ENCODE measurements around the gene METTL15. TPM values are rescaled to one million over a fixed set of nuclear protein-coding genes. Genes with fewer than 3 reads are reported as not detected.

Gene METTL15
- total RNA-seq, 1 experiment from 2014 or later: 31.3 TPM

DNA sequence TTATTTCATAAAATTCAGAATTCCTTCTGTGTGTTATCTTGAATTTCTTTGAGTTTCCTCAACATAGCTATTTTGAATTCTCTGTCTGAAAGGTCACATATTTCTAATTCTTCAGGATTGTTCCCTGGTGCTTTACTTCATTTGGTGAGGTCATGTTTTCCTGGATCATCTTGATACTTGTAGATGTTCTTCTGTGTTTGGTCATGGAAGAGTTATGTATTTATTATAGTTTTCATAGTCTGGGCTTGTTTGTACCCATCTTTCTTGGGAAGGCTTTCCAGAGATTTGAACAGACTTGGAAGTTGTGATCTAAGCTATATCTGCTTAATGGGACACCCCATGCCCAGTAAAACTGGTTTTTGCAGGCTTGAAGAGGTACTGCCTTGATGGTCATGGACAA is 149.6 kb downstream of the METTL15 start:
- H3K27ac ChIP-seq (ENCODE audit: low read depth, low read length, poor library complexity, severe bottlenecking): no peak overlapping the region
- H3K4me3 ChIP-seq (ENCODE audit: low read depth, low read length, poor library complexity, severe bottlenecking): no peak overlapping the region
- DNase-seq (ENCODE audit: low spot score): no peak
- BruUV-seq (replicated peaks): no TSS peak
- intact Hi-C loops (cut with micrococcal nuclease; ENCODE audit: unreplicated experiment): no loop called here
- peaks cover 19% of the 10 kb centered on the region for H3K9me3 ChIP-seq (ENCODE audit: low read depth, low read length, poor library complexity, severe bottlenecking)
- no peaks in the 10 kb centered on the region for H3K27me3 ChIP-seq (replicated peaks; ENCODE audit: insufficient read depth, low read depth, low read length, poor library complexity)
- no peaks in the 10 kb centered on the region for H3K4me1 ChIP-seq (ENCODE audit: insufficient read depth, low read length, poor library complexity, severe bottlenecking)
- POLR2A ChIA-PET (ENCODE audit: low non-redundant PET): no interaction called here
- TF ChIP-seq EZH2 (IDR thresholded peaks at IDR 0.05; ENCODE audit: borderline replicate concordance, low read depth, low read length, poor library complexity, severe bottlenecking): no peak
- TF ChIP-seq, protein P1, sequence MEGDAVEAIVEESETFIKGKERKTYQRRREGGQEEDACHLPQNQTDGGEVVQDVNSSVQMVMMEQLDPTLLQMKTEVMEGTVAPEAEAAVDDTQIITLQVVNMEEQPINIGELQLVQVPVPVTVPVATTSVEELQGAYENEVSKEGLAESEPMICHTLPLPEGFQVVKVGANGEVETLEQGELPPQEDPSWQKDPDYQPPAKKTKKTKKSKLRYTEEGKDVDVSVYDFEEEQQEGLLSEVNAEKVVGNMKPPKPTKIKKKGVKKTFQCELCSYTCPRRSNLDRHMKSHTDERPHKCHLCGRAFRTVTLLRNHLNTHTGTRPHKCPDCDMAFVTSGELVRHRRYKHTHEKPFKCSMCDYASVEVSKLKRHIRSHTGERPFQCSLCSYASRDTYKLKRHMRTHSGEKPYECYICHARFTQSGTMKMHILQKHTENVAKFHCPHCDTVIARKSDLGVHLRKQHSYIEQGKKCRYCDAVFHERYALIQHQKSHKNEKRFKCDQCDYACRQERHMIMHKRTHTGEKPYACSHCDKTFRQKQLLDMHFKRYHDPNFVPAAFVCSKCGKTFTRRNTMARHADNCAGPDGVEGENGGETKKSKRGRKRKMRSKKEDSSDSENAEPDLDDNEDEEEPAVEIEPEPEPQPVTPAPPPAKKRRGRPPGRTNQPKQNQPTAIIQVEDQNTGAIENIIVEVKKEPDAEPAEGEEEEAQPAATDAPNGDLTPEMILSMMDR (conservative IDR thresholded peaks at IDR 0.05; ENCODE audit: low read depth, low read length): no peak
- CTCF ChIA-PET: no interaction called here
- H3K36me3 ChIP-seq (ENCODE audit: insufficient read depth, low read length, poor library complexity, severe bottlenecking): no peaks in the 10 kb centered on the region

DNA sequence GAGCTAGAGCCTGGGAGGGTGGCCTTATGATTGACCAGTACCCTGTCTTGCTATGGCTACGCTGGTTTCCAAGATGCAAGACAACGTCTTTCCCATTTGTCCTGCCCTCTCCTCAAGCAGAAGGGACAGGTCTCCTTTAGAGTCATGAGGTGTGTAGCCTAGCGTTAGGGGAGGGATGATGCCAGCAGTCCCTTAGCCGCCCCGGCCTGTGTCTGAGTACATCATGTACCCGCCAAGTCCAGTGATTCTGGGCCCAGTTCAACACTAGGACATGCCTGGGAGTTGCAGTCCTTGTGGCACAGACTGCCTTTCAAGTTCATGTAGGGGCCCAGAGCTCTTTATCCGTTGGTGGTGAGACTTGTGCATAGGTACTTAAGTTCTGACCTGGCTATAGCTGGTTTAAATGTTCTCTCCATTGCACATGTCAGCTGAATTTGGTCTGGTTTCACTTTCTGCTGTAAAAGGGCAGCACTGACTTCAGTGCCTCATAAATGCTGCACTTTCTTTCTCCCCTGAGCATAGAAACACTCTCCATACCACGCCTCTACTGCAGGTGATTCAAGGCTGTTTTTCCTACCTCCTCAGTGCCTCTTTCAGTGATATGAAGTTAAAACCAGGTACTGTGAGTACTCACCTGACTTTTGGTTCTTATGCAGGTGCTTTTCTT is 151.1 kb downstream of the METTL15 start:
- Histone ChIP-seq H3K4me1 (ENCODE audit: insufficient read depth, low read length, poor library complexity, severe bottlenecking) (no peaks in the 10 kb centered on the region), H3K27me3 (replicated peaks; ENCODE audit: insufficient read depth, low read depth, low read length, poor library complexity) (no peaks in the 10 kb centered on the region), H3K27ac (ENCODE audit: low read depth, low read length, poor library complexity, severe bottlenecking) (no peak overlapping the region), H3K36me3 (ENCODE audit: insufficient read depth, low read length, poor library complexity, severe bottlenecking) (no peaks in the 10 kb centered on the region), H3K4me3 (ENCODE audit: low read depth, low read length, poor library complexity, severe bottlenecking) (no peak overlapping the region), H3K9me3 (ENCODE audit: low read depth, low read length, poor library complexity, severe bottlenecking) (peaks cover 19% of the 10 kb centered on the region)
- no peak for DNase-seq (ENCODE audit: low spot score)
- POLR2A ChIA-PET (ENCODE audit: low non-redundant PET): interaction anchor here (0.7 kb wide), 1 partner anchor 17 kb away, joined by 5 read pairs; no protein-coding TSS in a partner anchor
- CTCF ChIA-PET: no interaction called here
- TF ChIP-seq EZH2 (IDR thresholded peaks at IDR 0.05; ENCODE audit: borderline replicate concordance, low read depth, low read length, poor library complexity, severe bottlenecking): no peak
- TF ChIP-seq, protein P1 (conservative IDR thresholded peaks at IDR 0.05; ENCODE audit: low read depth, low read length): no peak
- no TSS peak for BruUV-seq (replicated peaks)
- intact Hi-C loops (cut with micrococcal nuclease; ENCODE audit: unreplicated experiment): no loop called here

DNA sequence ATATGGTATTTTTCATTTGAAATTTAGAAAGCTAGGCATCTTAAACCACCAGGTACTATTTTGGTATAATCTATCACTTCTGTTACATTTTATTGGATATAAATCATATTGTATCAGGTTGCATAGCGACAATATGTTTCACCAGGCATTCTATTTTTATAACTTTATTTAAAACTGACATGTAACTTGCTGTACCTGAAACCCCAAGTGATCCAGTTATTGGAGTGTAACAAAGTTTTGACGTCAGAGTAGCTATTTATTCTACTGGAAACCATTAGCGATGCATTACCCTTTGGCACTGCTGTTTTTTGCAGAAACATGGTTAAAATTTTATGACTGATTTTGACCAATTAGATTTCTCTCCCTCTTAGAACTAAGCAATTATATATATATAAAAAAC is 160.7 kb downstream of the METTL15 start:
- no TSS peak for BruUV-seq (replicated peaks)
- ChIA-PET CTCF (no interaction called here), POLR2A (ENCODE audit: low non-redundant PET) (no interaction called here)
- no peak overlapping the region for H3K4me3 ChIP-seq (ENCODE audit: low read depth, low read length, poor library complexity, severe bottlenecking)
- no peaks in the 10 kb centered on the region for H3K9me3 ChIP-seq (ENCODE audit: low read depth, low read length, poor library complexity, severe bottlenecking)
- DNase-seq (ENCODE audit: low spot score): no peak
- no peaks in the 10 kb centered on the region for H3K36me3 ChIP-seq (ENCODE audit: insufficient read depth, low read length, poor library complexity, severe bottlenecking)
- no peaks in the 10 kb centered on the region for H3K4me1 ChIP-seq (ENCODE audit: insufficient read depth, low read length, poor library complexity, severe bottlenecking)
- TF ChIP-seq, protein P1 (conservative IDR thresholded peaks at IDR 0.05; ENCODE audit: low read depth, low read length): no peak
- no peak for TF ChIP-seq EZH2 (IDR thresholded peaks at IDR 0.05; ENCODE audit: borderline replicate concordance, low read depth, low read length, poor library complexity, severe bottlenecking)
- intact Hi-C loops (cut with micrococcal nuclease; ENCODE audit: unreplicated experiment): no loop called here
- H3K27ac ChIP-seq (ENCODE audit: low read depth, low read length, poor library complexity, severe bottlenecking): no peak overlapping the region
- H3K27me3 ChIP-seq (replicated peaks; ENCODE audit: insufficient read depth, low read depth, low read length, poor library complexity): no peaks in the 10 kb centered on the region
